Medulla oblongata (tissue), 1 donor: Measurements from ENCODE around the gene ST8SIA1.
"Not testable (repeated sequence)": the region's sequence is repeated elsewhere in the genome, so short reads cannot be mapped to it uniquely, and the experiment has no call there.

Experiments
- DNase-seq: peaks from one replicate; pipeline ENCODE4 v3.0.0-alpha.2; 2015; ENCODE audit errors: extremely low spot score

ST8SIA1 gene

GRCh38 chr12:22334410-22335100 is at the start of gene ST8SIA1:
TSS of gene ST8SIA1 (minus strand) at chr12:22334707. CDS start at chr12:22334232, 475 bp downstream.
- no peak for DNase-seq

GRCh38 chr12:22380031-22380430 is 45.5 kb upstream of the ST8SIA1 start:
- no peak for DNase-seq

GRCh38 chr12:22377731-22378496 is 43.4 kb upstream of the ST8SIA1 start:
- DNase-seq, result no peak

- DNase-seq, result not testable (repeated sequence)
Measured at GRCh38 chr12:22376596-22377150, 42.2 kb upstream of the ST8SIA1 start.

GRCh38 chr12:22374508-22374907 is 40.0 kb upstream of the ST8SIA1 start:
- no peak for DNase-seq

GRCh38 chr12:22372277-22372837 is 37.9 kb upstream of the ST8SIA1 start:
- DNase-seq, result no peak

GRCh38 chr12:22366181-22366580 is 31.7 kb upstream of the ST8SIA1 start:
- no peak for DNase-seq

- DNase-seq, result no peak
Measured at GRCh38 chr12:22361785-22362184, 27.3 kb upstream of the ST8SIA1 start.

GRCh38 chr12:22360774-22361173 is 26.3 kb upstream of the ST8SIA1 start:
- peak; percentile 22 for DNase-seq

GRCh38 chr12:22357531-22357930 is 23.0 kb upstream of the ST8SIA1 start:
- DNase-seq, result no peak

GRCh38 chr12:22356231-22356630 is 21.7 kb upstream of the ST8SIA1 start:
- no peak for DNase-seq

- DNase-seq, result no peak
Measured at GRCh38 chr12:22355011-22355580, 20.6 kb upstream of the ST8SIA1 start.

GRCh38 chr12:22353615-22354325 is 19.3 kb upstream of the ST8SIA1 start:
- DNase-seq, result no peak

GRCh38 chr12:22350886-22351285 is 16.4 kb upstream of the ST8SIA1 start:
- no peak for DNase-seq

GRCh38 chr12:22348208-22348607 is 13.7 kb upstream of the ST8SIA1 start:
- no peak for DNase-seq

GRCh38 chr12:22340143-22340542 is 5.6 kb upstream of the ST8SIA1 start:
- peak; percentile 44 for DNase-seq

- DNase-seq, result no peak
Measured at GRCh38 chr12:22339691-22340090, 5.2 kb upstream of the ST8SIA1 start.

- DNase-seq, result no peak
Measured at GRCh38 chr12:22335794-22336166, 1.3 kb upstream of the ST8SIA1 start.

- no peak for DNase-seq
Measured at GRCh38 chr12:22333713-22334409, 646 bp downstream of the ST8SIA1 start.

- DNase-seq, result no peak
Measured at GRCh38 chr12:22333186-22333712, 1.3 kb downstream of the ST8SIA1 start.

- no peak for DNase-seq
Measured at GRCh38 chr12:22332202-22332601, 2.3 kb downstream of the ST8SIA1 start.
